ENCODE data around the gene CCDC27.

The CCDC27 gene

GRCh38 chr1:3777078-3777547 is 24.9 kb downstream of the CCDC27 start:
- DNase-seq (ENCODE audit: low read depth), result no peak

GRCh38 chr1:3777647-3778589 is 25.7 kb downstream of the CCDC27 start:
- DNase-seq (ENCODE audit: low read depth), result no peak

GRCh38 chr1:3778590-3779264 is 26.5 kb downstream of the CCDC27 start:
- DNase-seq (ENCODE audit: low read depth), result no peak

- no peak for DNase-seq (ENCODE audit: low read depth)
These were observed 27.1 kb downstream of the CCDC27 start for GRCh38 chr1:3779265-3779911.

- no peak for DNase-seq (ENCODE audit: low read depth)
These were observed 27.7 kb downstream of the CCDC27 start for GRCh38 chr1:3779912-3780416.

- DNase-seq (ENCODE audit: low read depth), result no peak
These were observed 28.7 kb downstream of the CCDC27 start for GRCh38 chr1:3780901-3781300.

- DNase-seq (ENCODE audit: low read depth), result no peak
These were observed 31.6 kb downstream of the CCDC27 start for GRCh38 chr1:3783651-3784474.

GRCh38 chr1:3785045-3785444 is 32.8 kb downstream of the CCDC27 start:
- DNase-seq (ENCODE audit: low read depth), result no peak

- DNase-seq (ENCODE audit: low read depth), result no peak
These were observed 33.4 kb downstream of the CCDC27 start for GRCh38 chr1:3785456-3786157.

- DNase-seq (ENCODE audit: low read depth), result no peak
These were observed 34.5 kb downstream of the CCDC27 start for GRCh38 chr1:3786468-3787348.

- no peak for DNase-seq (ENCODE audit: low read depth)
These were observed 35.1 kb downstream of the CCDC27 start for GRCh38 chr1:3787349-3787715.

GRCh38 chr1:3787745-3788605 is 35.7 kb downstream of the CCDC27 start:
- DNase-seq (ENCODE audit: low read depth), result no peak

GRCh38 chr1:3788756-3789420 is 36.6 kb downstream of the CCDC27 start:
- DNase-seq (ENCODE audit: low read depth), result no peak

- no peak for DNase-seq (ENCODE audit: low read depth)
These were observed 37.4 kb downstream of the CCDC27 start for GRCh38 chr1:3789421-3790300.

GRCh38 chr1:3790500-3790923 is 38.3 kb downstream of the CCDC27 start:
- DNase-seq (ENCODE audit: low read depth), result no peak

GRCh38 chr1:3790952-3791351 is 38.7 kb downstream of the CCDC27 start:
- no peak for DNase-seq (ENCODE audit: low read depth)
